Nephron progenitor cell (in vitro differentiated cells): ENCODE data around the gene MTHFR.
A peak's percentile ranks its signal among the peaks of the same experiment; 100 is the strongest.

Source experiments
- DNase-seq: peaks from one replicate; pipeline ENCODE4 v3.0.0; 2021
- H3K27ac Mint-ChIP-seq: 2 replicates; pipeline ENCODE4 v1.8.0; 2021; ENCODE audit warnings: mild to moderate bottlenecking, moderate library complexity, mixed read lengths
- H3K27me3 Mint-ChIP-seq: 2 replicates; pipeline ENCODE4 v1.8.0; 2021; ENCODE audit warnings: mild to moderate bottlenecking, low read depth, mixed read lengths; ENCODE audit not compliant: poor library complexity
- H3K36me3 Mint-ChIP-seq: 2 replicates; pipeline ENCODE4 v1.8.0; 2021; ENCODE audit warnings: low read depth, mixed read lengths
- H3K4me1 Mint-ChIP-seq: 2 replicates; pipeline ENCODE4 v1.8.0; 2021; ENCODE audit warnings: mixed read lengths
- H3K4me3 Mint-ChIP-seq: 2 replicates; pipeline ENCODE4 v1.8.0; 2021; ENCODE audit warnings: mild to moderate bottlenecking, moderate library complexity, mixed read lengths
- H3K9me3 Mint-ChIP-seq: 2 replicates; pipeline ENCODE4 v1.8.0; 2021; ENCODE audit warnings: mild to moderate bottlenecking, moderate library complexity, mixed read lengths
- TF ChIP-seq, protein P1 (sequence below): fragments of 200-600 bp; sonication (generic); IDR thresholded peaks from 2 replicates; pipeline ENCODE4 v1.5.0; 2021; ENCODE audit warnings: antibody characterized with exemption

Gene MTHFR

DNA sequence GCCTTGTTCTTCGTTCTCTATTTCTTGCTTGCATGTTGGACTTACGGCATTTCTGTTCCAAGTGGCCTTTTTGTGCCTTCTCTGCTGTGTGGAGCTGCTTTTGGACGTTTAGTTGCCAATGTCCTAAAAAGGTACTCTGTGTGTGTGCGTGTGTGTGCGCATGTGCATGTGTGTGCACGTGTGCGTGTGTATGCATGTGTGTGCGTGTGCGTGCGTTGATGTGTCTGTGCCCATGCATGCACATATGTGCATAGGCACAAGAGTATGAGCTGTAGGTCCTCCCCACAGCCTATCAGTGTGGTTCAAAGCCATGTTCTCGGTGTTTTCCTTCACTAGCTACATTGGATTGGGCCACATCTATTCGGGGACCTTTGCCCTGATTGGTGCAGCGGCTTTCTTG, 28.1 kb upstream of the MTHFR start:
- Mint-ChIP-seq H3K4me3 (no peak overlapping the region), H3K36me3 (peaks cover 59% of the 10 kb centered on the region), H3K27me3 (peaks cover 3% of the 10 kb centered on the region), H3K9me3 (no peaks in the 10 kb centered on the region), H3K27ac (no peak overlapping the region), H3K4me1 (no peaks in the 10 kb centered on the region)
- DNase-seq = no peak
- TF ChIP-seq, protein P1, sequence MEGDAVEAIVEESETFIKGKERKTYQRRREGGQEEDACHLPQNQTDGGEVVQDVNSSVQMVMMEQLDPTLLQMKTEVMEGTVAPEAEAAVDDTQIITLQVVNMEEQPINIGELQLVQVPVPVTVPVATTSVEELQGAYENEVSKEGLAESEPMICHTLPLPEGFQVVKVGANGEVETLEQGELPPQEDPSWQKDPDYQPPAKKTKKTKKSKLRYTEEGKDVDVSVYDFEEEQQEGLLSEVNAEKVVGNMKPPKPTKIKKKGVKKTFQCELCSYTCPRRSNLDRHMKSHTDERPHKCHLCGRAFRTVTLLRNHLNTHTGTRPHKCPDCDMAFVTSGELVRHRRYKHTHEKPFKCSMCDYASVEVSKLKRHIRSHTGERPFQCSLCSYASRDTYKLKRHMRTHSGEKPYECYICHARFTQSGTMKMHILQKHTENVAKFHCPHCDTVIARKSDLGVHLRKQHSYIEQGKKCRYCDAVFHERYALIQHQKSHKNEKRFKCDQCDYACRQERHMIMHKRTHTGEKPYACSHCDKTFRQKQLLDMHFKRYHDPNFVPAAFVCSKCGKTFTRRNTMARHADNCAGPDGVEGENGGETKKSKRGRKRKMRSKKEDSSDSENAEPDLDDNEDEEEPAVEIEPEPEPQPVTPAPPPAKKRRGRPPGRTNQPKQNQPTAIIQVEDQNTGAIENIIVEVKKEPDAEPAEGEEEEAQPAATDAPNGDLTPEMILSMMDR = no peak

DNA sequence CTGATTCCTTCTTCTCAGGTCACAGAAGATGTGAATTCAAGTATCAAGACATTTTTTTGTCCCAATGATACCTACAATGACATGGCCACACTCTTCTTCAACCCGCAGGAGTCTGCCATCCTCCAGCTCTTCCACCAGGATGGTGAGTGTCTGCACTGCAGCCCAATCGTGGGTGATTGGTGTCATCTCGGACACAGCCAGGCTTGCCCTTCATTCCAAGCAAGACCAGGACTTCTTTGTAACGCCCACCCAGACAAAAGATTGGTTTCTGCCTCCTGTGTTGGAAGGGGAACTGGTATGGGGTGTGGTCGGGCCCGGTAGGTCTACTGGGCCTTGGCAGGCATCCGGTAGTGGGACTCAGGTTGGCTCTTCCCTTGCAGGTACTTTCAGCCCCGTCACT, 27.7 kb upstream of the MTHFR start:
- TF ChIP-seq, protein P1 = no peak
- Mint-ChIP-seq H3K4me3 (no peak overlapping the region), H3K27ac (no peak overlapping the region), H3K9me3 (no peaks in the 10 kb centered on the region), H3K36me3 (peaks cover 59% of the 10 kb centered on the region), H3K27me3 (peaks cover 3% of the 10 kb centered on the region), H3K4me1 (no peaks in the 10 kb centered on the region)
- no peak for DNase-seq

DNA sequence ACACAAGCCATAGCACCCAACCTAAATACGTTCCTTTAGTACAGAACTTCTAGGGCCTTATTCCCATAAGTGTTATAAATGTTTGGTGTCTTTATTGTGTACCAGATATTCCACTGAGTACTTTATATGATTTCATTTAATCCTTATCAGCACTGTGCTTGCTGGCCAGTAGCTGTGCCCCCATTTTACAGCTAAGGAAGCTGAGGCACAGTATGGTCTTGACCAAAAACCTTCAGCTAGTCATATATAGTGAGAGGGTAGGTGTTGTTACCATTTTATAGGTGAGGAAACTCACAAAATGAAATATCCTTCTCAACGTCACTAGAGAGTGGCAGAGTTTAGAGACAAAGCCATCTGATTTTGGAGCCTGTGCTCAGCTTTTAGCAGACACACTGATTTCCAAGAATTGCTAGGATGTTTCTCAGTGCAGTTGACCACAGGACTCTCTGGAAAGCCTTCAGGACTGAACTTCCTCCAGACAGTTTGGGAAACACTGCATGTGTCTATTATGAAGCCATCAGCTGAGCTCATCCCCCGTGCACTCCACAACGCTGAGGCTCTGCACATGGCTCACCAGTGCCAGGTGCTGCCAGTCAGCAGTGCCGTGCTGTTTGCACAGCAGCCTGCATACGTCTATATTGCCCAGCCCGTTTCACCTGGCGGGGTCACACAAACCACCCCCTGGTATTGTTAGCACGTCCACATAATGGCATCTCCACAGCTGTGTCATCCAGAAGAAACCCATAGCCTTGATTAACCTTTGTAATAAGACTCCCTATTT, 26.4 kb upstream of the MTHFR start:
- H3K4me3 Mint-ChIP-seq = no peak overlapping the region
- peaks cover 67% of the 10 kb centered on the region for H3K36me3 Mint-ChIP-seq
- DNase-seq = no peak
- H3K27ac Mint-ChIP-seq = no peak overlapping the region
- H3K9me3 Mint-ChIP-seq = no peaks in the 10 kb centered on the region
- TF ChIP-seq, protein P1 = no peak
- no peaks in the 10 kb centered on the region for H3K4me1 Mint-ChIP-seq
- H3K27me3 Mint-ChIP-seq = peaks cover 3% of the 10 kb centered on the region

DNA sequence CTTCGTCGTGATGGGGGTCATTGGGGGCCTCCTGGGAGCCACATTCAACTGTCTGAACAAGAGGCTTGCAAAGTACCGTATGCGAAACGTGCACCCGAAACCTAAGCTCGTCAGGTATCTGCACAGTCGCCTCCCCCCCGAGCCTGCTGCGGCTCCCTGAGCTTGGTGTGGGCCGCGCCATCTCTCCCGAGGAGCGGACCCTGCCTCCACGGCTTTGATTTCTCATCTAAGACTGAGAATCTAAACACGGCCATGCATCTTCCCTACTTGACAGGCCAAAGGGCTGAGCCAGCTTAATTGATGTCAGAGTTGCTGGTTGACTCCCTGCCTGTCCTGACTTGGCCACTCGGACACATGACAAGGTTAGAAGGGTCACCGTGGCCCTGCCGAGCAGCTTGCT, 22.7 kb upstream of the MTHFR start:
- Mint-ChIP-seq H3K36me3 (peaks cover 58% of the 10 kb centered on the region), H3K27ac (peak overlapping the region; percentile 66), H3K4me3 (no peak overlapping the region), H3K4me1 (no peaks in the 10 kb centered on the region), H3K9me3 (no peaks in the 10 kb centered on the region), H3K27me3 (no peaks in the 10 kb centered on the region)
- DNase-seq = no peak
- TF ChIP-seq, protein P1 = no peak

DNA sequence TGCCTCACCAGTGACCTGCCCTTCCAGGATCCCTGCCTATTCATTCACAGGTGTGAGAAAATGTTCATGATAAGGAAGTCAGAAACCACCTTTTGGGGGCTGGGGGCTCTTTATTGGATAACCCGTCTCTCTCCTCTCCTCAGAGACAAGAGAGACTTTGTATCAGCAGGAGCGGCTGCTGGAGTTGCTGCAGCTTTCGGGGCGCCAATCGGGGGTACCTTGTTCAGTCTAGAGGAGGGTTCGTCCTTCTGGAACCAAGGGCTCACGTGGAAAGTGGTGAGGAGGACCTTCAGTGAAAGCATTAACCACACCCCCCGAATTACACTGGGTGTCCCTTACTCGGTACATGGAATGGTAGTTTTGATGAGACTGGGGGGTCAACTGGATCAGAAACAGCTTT, 21.2 kb upstream of the MTHFR start:
- no peak for DNase-seq
- Mint-ChIP-seq H3K4me3 (no peak overlapping the region), H3K27ac (no peak overlapping the region), H3K36me3 (peaks cover 49% of the 10 kb centered on the region), H3K9me3 (no peaks in the 10 kb centered on the region), H3K4me1 (no peaks in the 10 kb centered on the region), H3K27me3 (no peaks in the 10 kb centered on the region)
- TF ChIP-seq, protein P1 = no peak

DNA sequence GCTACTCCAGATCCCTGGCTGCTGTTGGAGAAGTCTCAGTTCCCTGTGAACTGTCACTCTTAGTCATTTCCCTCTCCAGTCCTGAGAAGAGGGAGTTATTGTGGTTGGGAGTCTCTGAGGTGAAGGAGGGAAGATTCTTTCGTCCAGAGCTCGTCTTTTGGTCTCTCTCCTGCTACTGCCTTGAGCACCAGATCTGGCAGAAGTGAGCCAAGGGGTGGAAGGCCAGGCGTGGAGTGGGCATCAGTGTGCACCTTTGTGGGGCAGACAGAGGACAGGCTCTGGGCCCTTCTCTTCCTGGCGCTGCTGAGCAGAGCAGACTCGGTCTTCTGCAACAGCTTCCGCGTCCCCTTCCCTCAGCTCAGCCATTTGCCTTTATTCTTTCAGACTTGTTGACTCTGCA, 19.4 kb upstream of the MTHFR start:
- Mint-ChIP-seq H3K4me1 (no peaks in the 10 kb centered on the region), H3K27me3 (no peaks in the 10 kb centered on the region), H3K36me3 (peaks cover 48% of the 10 kb centered on the region), H3K4me3 (no peak overlapping the region), H3K27ac (no peak overlapping the region), H3K9me3 (no peaks in the 10 kb centered on the region)
- no peak for DNase-seq
- TF ChIP-seq, protein P1 = no peak
